ENCODE measurements around the gene ZFYVE9.

Gene ZFYVE9

GRCh38 chr1:52288286-52288685, 146.4 kb downstream of the ZFYVE9 start:
- H3K4me3 ChIP-seq (ENCODE audit: low read depth in 1 of 2, low read length in 2 of 2), result no peak overlapping the region
- ATAC-seq (ENCODE audit: insufficient read depth, low read depth), result no peak

GRCh38 chr1:52294580-52294979, 152.7 kb downstream of the ZFYVE9 start:
- H3K27me3 ChIP-seq (ENCODE audit: insufficient read depth, low read length, poor library complexity), result no peaks in the 10 kb centered on the region
- no peaks in the 10 kb centered on the region for H3K4me1 ChIP-seq (ENCODE audit: insufficient read depth, low read length)
- no peak overlapping the region for H2AFZ ChIP-seq (ENCODE audit: low read depth, low read length)
- 0 out of 2 replicates have a peak, but pooled peaks cover 7% of the 10 kb centered on the region for H3K79me2 ChIP-seq (ENCODE audit: insufficient read depth, low read length)
- no peaks in the 10 kb centered on the region for H3K9me3 ChIP-seq (ENCODE audit: insufficient read depth, low read length, severe bottlenecking)
- H4K20me1 ChIP-seq (ENCODE audit: insufficient read depth, low read length), result 0 out of 2 replicates have a peak, but pooled peaks cover 1% of the 10 kb centered on the region
- peaks cover 38% of the 10 kb centered on the region for H3K36me3 ChIP-seq (ENCODE audit: insufficient read depth, low read length)
- DNase-seq (no peak), ATAC-seq (ENCODE audit: insufficient read depth, low read depth) (no peak)
- no peak overlapping the region for H3K9ac ChIP-seq (ENCODE audit: low read depth, low read length)
- H3K4me2 ChIP-seq (ENCODE audit: insufficient read depth, low read length), result no peak overlapping the region
- H3K4me3 ChIP-seq (ENCODE audit: low read depth in 1 of 2, low read length in 2 of 2), result no peak overlapping the region
- no peak overlapping the region for H3K27ac ChIP-seq (ENCODE audit: low read length)
- TF ChIP-seq EZH2 (IDR thresholded peaks at IDR 0.05; ENCODE audit: borderline replicate concordance, low read depth, low read length, severe bottlenecking) (no peak), CTCF (IDR thresholded peaks at IDR 0.05; ENCODE audit: borderline replicate concordance, extremely low read depth, low read length, poor library complexity, severe bottlenecking) (no peak)

More at GRCh38 chr1:52288286-52288685, 146.4 kb downstream of the ZFYVE9 start:
- no peaks in the 10 kb centered on the region for H4K20me1 ChIP-seq (ENCODE audit: insufficient read depth, low read length)
- DNase-seq, result no peak
- no peak overlapping the region for H3K27ac ChIP-seq (ENCODE audit: low read length)
- no peaks in the 10 kb centered on the region for H3K9me3 ChIP-seq (ENCODE audit: insufficient read depth, low read length, severe bottlenecking)
- TF ChIP-seq CTCF (IDR thresholded peaks at IDR 0.05; ENCODE audit: borderline replicate concordance, extremely low read depth, low read length, poor library complexity, severe bottlenecking) (no peak), EZH2 (IDR thresholded peaks at IDR 0.05; ENCODE audit: borderline replicate concordance, low read depth, low read length, severe bottlenecking) (no peak)
- H3K79me2 ChIP-seq (ENCODE audit: insufficient read depth, low read length), result no peaks in the 10 kb centered on the region
- no peak overlapping the region for H2AFZ ChIP-seq (ENCODE audit: low read depth, low read length)
- peaks cover 22% of the 10 kb centered on the region; the same call in 1 of the 2 replicates for H3K36me3 ChIP-seq (ENCODE audit: insufficient read depth, low read length)
- no peaks in the 10 kb centered on the region for H3K4me1 ChIP-seq (ENCODE audit: insufficient read depth, low read length)
- H3K4me2 ChIP-seq (ENCODE audit: insufficient read depth, low read length), result no peak overlapping the region
- H3K9ac ChIP-seq (ENCODE audit: low read depth, low read length), result no peak overlapping the region
- no peaks in the 10 kb centered on the region for H3K27me3 ChIP-seq (ENCODE audit: insufficient read depth, low read length, poor library complexity)

GRCh38 chr1:52296345-52296744, 154.5 kb downstream of the ZFYVE9 start:
- no peak for DNase-seq
- H3K9ac ChIP-seq (ENCODE audit: low read depth, low read length), result no peak overlapping the region
- TF ChIP-seq CTCF (IDR thresholded peaks at IDR 0.05; ENCODE audit: borderline replicate concordance, extremely low read depth, low read length, poor library complexity, severe bottlenecking) (peak; percentile 79), EZH2 (IDR thresholded peaks at IDR 0.05; ENCODE audit: borderline replicate concordance, low read depth, low read length, severe bottlenecking) (no peak)
- no peak overlapping the region for H3K4me3 ChIP-seq (ENCODE audit: low read depth in 1 of 2, low read length in 2 of 2)
- no peak overlapping the region for H3K27ac ChIP-seq (ENCODE audit: low read length)
- ATAC-seq (ENCODE audit: insufficient read depth, low read depth), result peak; percentile 81
- no peaks in the 10 kb centered on the region for H3K9me3 ChIP-seq (ENCODE audit: insufficient read depth, low read length, severe bottlenecking)
- peaks cover 40% of the 10 kb centered on the region for H3K36me3 ChIP-seq (ENCODE audit: insufficient read depth, low read length)
- H3K79me2 ChIP-seq (ENCODE audit: insufficient read depth, low read length), result 0 out of 2 replicates have a peak, but pooled peaks cover 7% of the 10 kb centered on the region
- H4K20me1 ChIP-seq (ENCODE audit: insufficient read depth, low read length), result 0 out of 2 replicates have a peak, but pooled peaks cover 5% of the 10 kb centered on the region
- no peak overlapping the region for H3K4me2 ChIP-seq (ENCODE audit: insufficient read depth, low read length)
- no peak overlapping the region for H2AFZ ChIP-seq (ENCODE audit: low read depth, low read length)
- no peaks in the 10 kb centered on the region for H3K27me3 ChIP-seq (ENCODE audit: insufficient read depth, low read length, poor library complexity)
- no peaks in the 10 kb centered on the region for H3K4me1 ChIP-seq (ENCODE audit: insufficient read depth, low read length)

Measured in DND-41 (cell line).